Ovary (tissue), 9 donors: ENCODE measurements around the gene KBTBD4. TPM values are rescaled to one million over a fixed set of nuclear protein-coding genes. Genes with fewer than 3 reads are reported as not detected.

Experiments
- DNase-seq, 5 donors: peaks; one replicate each; pipeline ENCODE4 v3.0.0-alpha.2; 2019 to 2020
- H3K27ac ChIP-seq, 2 donors: fragments of 200-600 bp; one replicate each; pipeline versions ENCODE4 v1.5.1 to v1.8.0; 2019 to 2022
- H3K27me3 ChIP-seq: fragments of 200-600 bp; one replicate; pipeline ENCODE4 v1.8.0; 2022
- H3K36me3 ChIP-seq: fragments of 200-600 bp; sonication (generic); one replicate; pipeline ENCODE4 v1.5.1; 2019
- H3K4me1 ChIP-seq: one replicate; pipeline ENCODE4 v1.8.1; 2013; ENCODE audit warnings: mild to moderate bottlenecking, moderate library complexity; ENCODE audit not compliant: insufficient read depth
- H3K4me3 ChIP-seq: fragments of 200-600 bp; sonication (generic); one replicate; pipeline ENCODE4 v1.5.1; 2017
- H3K9me3 ChIP-seq, 2 donors: fragments of 200-600 bp in 1 of 2; sonication (generic) in 1 of 2; one replicate each; pipeline versions ENCODE4 v1.5.1 to v1.8.1; 2013 to 2019; ENCODE audit warnings: mild to moderate bottlenecking in 1 of 2, moderate library complexity in 1 of 2
- CTCF ChIP-seq, 3 donors: fragments of 450-650 bp in 2 of 3; fragments of 200-600 bp in 1 of 3; IDR thresholded peaks; one replicate each; pipeline versions ENCODE4 v1.5.1 to v1.8.0; 2016 to 2022; ENCODE audit warnings: antibody characterized with exemption in 3 of 3, mild to moderate bottlenecking in 1 of 3
- EP300 ChIP-seq: sonication (generic); formaldehyde crosslinking; IDR thresholded peaks from one replicate; pipeline ENCODE4 v1.6.1; 2017; ENCODE audit warnings: antibody characterized with exemption
- POLR2A ChIP-seq: fragments of 450-650 bp; IDR thresholded peaks from one replicate; pipeline ENCODE4 v1.6.1; 2017; ENCODE audit warnings: antibody characterized with exemption, mild to moderate bottlenecking, moderate library complexity
- WGBS, 3 donors: extraction: QIAGEN DNeasy Blood & Tissue Kit in 1 of 3; methylation state at CpG; one replicate each; pipeline versions ENCODE4 v1.1.5 to v1.1.7; 2013 to 2017; 5-methylcytosine and 5-hydroxymethylcytosine counted together
- intact Hi-C, 4 donors: fragments of 100-400 bp; cut with DNase I; formaldehyde crosslinking; loops; one replicate each; pipeline versions ENCODE4 v1.11.0 to v1.15.1; 2022 to 2023
- polyA plus RNA-seq, 2 donors: library from polyadenylated mRNA; stranded (reverse); fragments of 200-250 nt in 1 of 2; fragments of 350-450 nt in 1 of 2; fragmentation: Illumina TruSeq in 1 of 2; extraction: RNeasy Lipid Tissue Mini Kit (QIAGEN cat#74804) in 1 of 2; gene quantifications; one replicate each; pipeline ENCODE4 v1.2.3, GENCODE V29; 2013 to 2014
- total RNA-seq, 7 donors: library from RNA; depleted of rRNA in 2 of 7; stranded (reverse); fragments of >200 nt in 2 of 7; fragmentation: NEBNext Ultra II Directional in 3 of 7; extraction: Animal tissue kit (Norgen Biotek cat#: 25700) in 3 of 7; gene quantifications; one replicate each; pipeline versions ENCODE4 v1.1.0 to v1.2.4, GENCODE V29; 2016 to 2023
- donor health status: DM: no; HTN: no; CAD: no; lungs with moderate emphysema.
- donor health status: DM: no; HTN: no; CAD: no.
- donor health status: Bipolar disorder and iron deficiency.
- donor health status: DM: yes; HTN: yes; CAD: no.
- donor health status: DM: no; HTN: no; CAD: no.
- donor health status: DM: yes; HTN: yes; CAD: no.

KBTBD4 gene
- total and polyA plus RNA-seq, 9 donors, result 14.4 to 23.5 (median 18.3) TPM

GRCh38 chr11:47599902-47600301 lies 21.1 kb upstream of the KBTBD4 start:
- WGBS, 3 donors, result 67 to 78% (median 68%) methylated on average over 4 of the region's 4 CpGs
- no peak for DNase-seq
- Histone ChIP-seq H3K36me3 (no peaks in the 10 kb centered on the region), H3K27ac (no peak overlapping the region), H3K27me3 (no peaks in the 10 kb centered on the region), H3K4me1 (no peaks in the 10 kb centered on the region), H3K9me3 (no peaks in the 10 kb centered on the region), H3K4me3 (no peak overlapping the region)
- intact Hi-C loops, result no loop called here
- TF ChIP-seq EP300 (no peak), CTCF (IDR thresholded peaks at IDR 0.05) (no peak), POLR2A (no peak)

GRCh38 chr11:47595967-47596366 lies 17.2 kb upstream of the KBTBD4 start:
- 93 to 100% (median 97%) methylated on average over 1 of the region's 1 CpG for WGBS, 3 donors

GRCh38 chr11:47595029-47595428 lies 16.3 kb upstream of the KBTBD4 start:
- Histone ChIP-seq H3K27me3 (no peaks in the 10 kb centered on the region), H3K36me3 (no peaks in the 10 kb centered on the region), H3K4me3 (no peak overlapping the region), H3K27ac (no peak overlapping the region), H3K4me1 (peaks cover 4% of the 10 kb centered on the region), H3K9me3 (no peaks in the 10 kb centered on the region)
- 52 to 62% (median 59%) methylated on average over 7 of the region's 7 CpGs for WGBS, 3 donors
- TF ChIP-seq EP300, result no peak
- no peak for DNase-seq
- intact Hi-C loops, result no loop called here

More at GRCh38 chr11:47595967-47596366, 17.2 kb upstream of the KBTBD4 start:
- Histone ChIP-seq H3K4me1 (no peaks in the 10 kb centered on the region), H3K27ac (no peak overlapping the region), H3K4me3 (no peak overlapping the region), H3K27me3 (no peaks in the 10 kb centered on the region), H3K36me3 (no peaks in the 10 kb centered on the region), H3K9me3 (no peaks in the 10 kb centered on the region)
- TF ChIP-seq EP300, result no peak
- TF ChIP-seq CTCF (IDR thresholded peaks at IDR 0.05), result no peak
- TF ChIP-seq POLR2A, result no peak
- intact Hi-C loops, result no loop called here
- no peak for DNase-seq

- no peaks in the 10 kb centered on the region for H3K27me3 ChIP-seq
- WGBS, 3 donors, result 1 to 2% (median 1%) methylated on average over 29 to 48 of the region's 48 CpGs
- H3K36me3 ChIP-seq, result no peaks in the 10 kb centered on the region
- H3K4me1 ChIP-seq, result peaks cover 4% of the 10 kb centered on the region
- DNase-seq, result no peak
- no peaks in the 10 kb centered on the region for H3K9me3 ChIP-seq
- TF ChIP-seq POLR2A (no peak), CTCF (IDR thresholded peaks at IDR 0.05) (no peak), EP300 (no peak)
- intact Hi-C loops, result no loop called here
- H3K27ac ChIP-seq, result no peak within 1 kb of the TSS
- H3K4me3 ChIP-seq, result no peak within 1 kb of the TSS
These were observed 15.4 kb upstream of the KBTBD4 start, which contains the start of gene C1QTNF4 for GRCh38 chr11:47593934-47594855. Gene C1QTNF4 (minus strand): TSS chr11:47594411. CDS start chr11:47590810, 3,601 bp downstream.

GRCh38 chr11:47593492-47593933 lies 14.7 kb upstream of the KBTBD4 start:
- Histone ChIP-seq H3K4me3 (no peak overlapping the region), H3K9me3 (no peaks in the 10 kb centered on the region), H3K27me3 (no peaks in the 10 kb centered on the region), H3K36me3 (no peaks in the 10 kb centered on the region), H3K27ac (no peak overlapping the region), H3K4me1 (peaks cover 11% of the 10 kb centered on the region)
- 5 to 14% (median 8%) methylated on average over 6 of the region's 6 CpGs for WGBS, 3 donors
- intact Hi-C loops, result no loop called here
- no peak for TF ChIP-seq POLR2A
- no peak for TF ChIP-seq CTCF (IDR thresholded peaks at IDR 0.05)
- TF ChIP-seq EP300, result no peak
- no peak for DNase-seq
